Upper lobe of left lung (tissue), 6 donors: Measurements from ENCODE around the gene ATPAF2. TPM values are rescaled to one million over a fixed set of nuclear protein-coding genes. Genes with fewer than 3 reads are reported as not detected.
A peak's percentile ranks its signal among the peaks of the same experiment; 100 is the strongest.

Experiments used
- ATAC-seq, 2 donors: fragments of 200-7000 bp; cut with Tn5 transposase; one replicate each; pipeline ENCODE4 v1.9.1; 2022; ENCODE audit warnings: mild to moderate bottlenecking in 2 of 2, moderate library complexity in 2 of 2; ENCODE audit not compliant: low FRiP score in 2 of 2
- DNase-seq, 2 donors: peaks; one replicate each; pipeline ENCODE4 v3.0.0-alpha.2; 2019 to 2020
- H3K27ac ChIP-seq, 4 donors: fragments of 200-600 bp; sonication (generic); one replicate each; pipeline ENCODE4 v1.5.1; 2016 to 2019
- H3K27me3 ChIP-seq, 4 donors: fragments of 200-600 bp; sonication (generic); one replicate each; pipeline ENCODE4 v1.5.1; 2017 to 2019
- H3K36me3 ChIP-seq, 4 donors: fragments of 200-600 bp; sonication (generic); one replicate each; pipeline ENCODE4 v1.5.1; 2016 to 2019
- H3K4me1 ChIP-seq, 4 donors: fragments of 200-600 bp; sonication (generic); one replicate each; pipeline ENCODE4 v1.5.1; 2018 to 2019
- H3K4me3 ChIP-seq, 4 donors: fragments of 200-600 bp; sonication (generic); one replicate each; pipeline ENCODE4 v1.5.1; 2017 to 2019; ENCODE audit warnings: mild to moderate bottlenecking in 2 of 4, moderate library complexity in 1 of 4
- H3K9me3 ChIP-seq, 4 donors: fragments of 200-600 bp; sonication (generic); one replicate each; pipeline ENCODE4 v1.5.1; 2018 to 2019
- EP300 ChIP-seq, 4 donors: sonication (generic); formaldehyde crosslinking; IDR thresholded peaks; one replicate each; pipeline ENCODE4 v1.5.1; 2017; ENCODE audit warnings: antibody characterized with exemption in 4 of 4, control low read depth in 2 of 4
- POLR2A ChIP-seq, 4 donors: fragments of 450-650 bp; IDR thresholded peaks; one replicate each; pipeline ENCODE4 v1.5.1; 2016 to 2017; ENCODE audit warnings: antibody characterized with exemption in 4 of 4, mild to moderate bottlenecking in 2 of 4
- POLR2AphosphoS5 ChIP-seq, 2 donors: sonication (generic); formaldehyde crosslinking; IDR thresholded peaks; one replicate each; pipeline ENCODE4 v1.5.1; 2017; ENCODE audit warnings: antibody characterized with exemption in 2 of 2
- whole genome bisulfite sequencing, 2 donors: methylation state at CpG; one replicate each; pipeline ENCODE4 v1.1.5; 2017 to 2018; 5-methylcytosine and 5-hydroxymethylcytosine counted together
- total RNA-seq, 6 donors: library from RNA; depleted of rRNA in 4 of 6; stranded (reverse); fragments of >200 nt in 4 of 6; gene quantifications; one replicate each; pipeline versions ENCODE4 v1.1.0 to v1.2.1, GENCODE V29; 2016 to 2021
- TF ChIP-seq, protein P1 (sequence below), 6 experiments: fragments of 450-650 bp in 4 of 6; fragments of 200-600 bp in 2 of 6; sonication (generic) in 2 of 6; IDR thresholded peaks; one replicate each; pipeline ENCODE4 v1.5.1; 2016 to 2019; ENCODE audit warnings: antibody characterized with exemption in 6 of 6
- donor health status: DM: no; HTN: no; CAD: no; lungs with moderate emphysema.
- donor health status: DM: no; HTN: yes; CAD: no; lungs with severe emphysema.

ATPAF2 gene
- total RNA-seq, 6 donors from 2014 or later = 19.2 to 68.1 (median 30.7) TPM

DNA sequence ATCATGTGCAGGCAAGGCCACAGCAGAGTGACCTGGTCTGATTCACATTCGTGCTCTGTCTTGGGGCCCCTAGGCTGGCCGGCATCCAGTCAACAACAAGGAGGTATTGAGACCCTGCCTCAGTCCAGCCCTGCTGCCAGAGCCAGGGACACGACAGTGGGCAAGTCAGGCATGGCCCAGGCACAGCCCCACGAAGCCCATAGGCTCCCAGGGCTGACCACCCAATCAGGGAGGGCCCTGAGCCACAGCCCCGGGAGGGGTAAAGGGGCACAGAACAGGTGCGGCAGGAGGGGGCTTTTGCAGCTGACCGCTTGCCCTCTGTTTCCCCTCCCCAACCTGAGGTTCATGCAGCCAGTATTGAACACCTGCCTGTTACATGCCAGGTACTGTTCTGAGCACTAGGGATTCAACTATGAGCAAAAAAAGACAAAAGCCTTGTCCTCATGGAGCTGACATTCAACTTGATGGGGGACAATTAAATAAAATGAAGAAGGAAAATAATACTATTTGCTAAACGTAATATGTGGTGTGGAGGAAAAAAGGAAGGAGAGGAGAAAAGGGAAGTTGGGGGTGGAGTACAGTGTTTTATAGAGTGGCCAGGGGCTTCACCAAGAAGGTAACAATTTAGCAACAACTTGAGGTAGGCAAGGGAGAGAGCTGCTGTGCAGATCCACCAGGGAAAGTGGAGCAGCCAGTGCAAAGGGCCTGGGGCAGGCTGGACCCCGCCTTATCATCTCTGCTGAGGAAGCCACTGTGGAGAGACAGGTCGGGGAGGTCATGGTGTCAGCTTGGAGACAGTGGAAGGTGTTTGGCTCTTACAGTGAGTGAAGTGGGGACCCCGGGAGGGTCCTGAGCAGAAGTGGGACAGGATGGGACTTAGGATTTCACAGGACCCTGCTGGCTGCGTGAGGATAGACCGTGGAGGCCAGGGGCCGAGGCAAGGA, 60.2 kb downstream of the ATPAF2 start:
- H3K27me3 ChIP-seq = no peaks in the 10 kb centered on the region
- WGBS, 2 donors = 83 to 87% methylated on average over 10 to 12 of the region's 14 CpGs
- H3K9me3 ChIP-seq = no peaks in the 10 kb centered on the region
- no peak overlapping the region for H3K27ac ChIP-seq
- H3K4me1 ChIP-seq = peaks cover 0 to 4% (median 0%) of the 10 kb centered on the region in 4 donors
- no peak for ATAC-seq
- TF ChIP-seq EP300 (IDR thresholded peaks at IDR 0.05) = no peak
- TF ChIP-seq POLR2AphosphoS5 (IDR thresholded peaks at IDR 0.05) = no peak
- no peak for TF ChIP-seq POLR2A (IDR thresholded peaks at IDR 0.05)
- TF ChIP-seq, protein P1, sequence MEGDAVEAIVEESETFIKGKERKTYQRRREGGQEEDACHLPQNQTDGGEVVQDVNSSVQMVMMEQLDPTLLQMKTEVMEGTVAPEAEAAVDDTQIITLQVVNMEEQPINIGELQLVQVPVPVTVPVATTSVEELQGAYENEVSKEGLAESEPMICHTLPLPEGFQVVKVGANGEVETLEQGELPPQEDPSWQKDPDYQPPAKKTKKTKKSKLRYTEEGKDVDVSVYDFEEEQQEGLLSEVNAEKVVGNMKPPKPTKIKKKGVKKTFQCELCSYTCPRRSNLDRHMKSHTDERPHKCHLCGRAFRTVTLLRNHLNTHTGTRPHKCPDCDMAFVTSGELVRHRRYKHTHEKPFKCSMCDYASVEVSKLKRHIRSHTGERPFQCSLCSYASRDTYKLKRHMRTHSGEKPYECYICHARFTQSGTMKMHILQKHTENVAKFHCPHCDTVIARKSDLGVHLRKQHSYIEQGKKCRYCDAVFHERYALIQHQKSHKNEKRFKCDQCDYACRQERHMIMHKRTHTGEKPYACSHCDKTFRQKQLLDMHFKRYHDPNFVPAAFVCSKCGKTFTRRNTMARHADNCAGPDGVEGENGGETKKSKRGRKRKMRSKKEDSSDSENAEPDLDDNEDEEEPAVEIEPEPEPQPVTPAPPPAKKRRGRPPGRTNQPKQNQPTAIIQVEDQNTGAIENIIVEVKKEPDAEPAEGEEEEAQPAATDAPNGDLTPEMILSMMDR (IDR thresholded peaks at IDR 0.05) = no peak
- H3K4me3 ChIP-seq = no peak overlapping the region
- no peaks in the 10 kb centered on the region for H3K36me3 ChIP-seq
- DNase-seq = peak in 1 of 2 donors; percentile 51

DNA sequence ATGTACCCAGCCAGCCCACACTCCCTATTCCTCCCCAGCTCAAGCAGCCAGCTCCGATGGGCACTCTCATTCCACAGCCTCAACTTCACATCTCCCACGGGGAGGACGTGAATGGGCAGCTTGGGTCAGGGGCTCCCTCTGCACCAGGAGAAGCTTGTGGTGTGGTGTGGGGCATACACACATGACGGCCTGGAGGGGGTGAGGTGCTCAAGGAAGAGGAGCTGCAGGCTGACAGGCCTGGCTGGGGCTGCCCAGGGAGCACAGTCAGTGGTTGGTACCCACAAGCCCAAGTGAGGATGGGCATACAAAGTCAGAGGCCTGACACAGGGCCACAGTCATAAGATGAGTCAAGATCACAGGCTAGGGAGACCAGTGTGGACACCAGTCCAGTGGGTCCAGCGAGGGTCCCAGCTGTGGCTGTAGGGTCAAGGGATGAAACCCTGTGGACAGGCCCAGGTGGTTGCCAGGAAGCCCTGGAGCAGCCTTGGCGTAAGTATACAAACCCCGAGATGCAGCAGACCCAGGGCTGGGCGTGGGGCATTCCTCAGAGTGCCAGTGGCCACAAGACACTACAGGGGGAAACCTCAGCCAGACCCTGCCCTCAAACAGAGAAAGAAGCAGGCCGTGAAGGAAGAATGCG, 61.9 kb downstream of the ATPAF2 start:
- Histone ChIP-seq H3K36me3 (no peaks in the 10 kb centered on the region), H3K27ac (no peak overlapping the region), H3K4me3 (no peak overlapping the region), H3K9me3 (no peaks in the 10 kb centered on the region), H3K27me3 (no peaks in the 10 kb centered on the region), H3K4me1 (peaks cover 5 to 10% (median 6%) of the 10 kb centered on the region in 4 donors)
- WGBS, 2 donors = 83 to 88% methylated on average over 10 of the region's 10 CpGs
- TF ChIP-seq POLR2A (IDR thresholded peaks at IDR 0.05) (no peak), EP300 (IDR thresholded peaks at IDR 0.05) (no peak), POLR2AphosphoS5 (IDR thresholded peaks at IDR 0.05) (no peak)
- TF ChIP-seq, protein P1 (IDR thresholded peaks at IDR 0.05) = no peak
- DNase-seq = no peak
- no peak for ATAC-seq

DNA sequence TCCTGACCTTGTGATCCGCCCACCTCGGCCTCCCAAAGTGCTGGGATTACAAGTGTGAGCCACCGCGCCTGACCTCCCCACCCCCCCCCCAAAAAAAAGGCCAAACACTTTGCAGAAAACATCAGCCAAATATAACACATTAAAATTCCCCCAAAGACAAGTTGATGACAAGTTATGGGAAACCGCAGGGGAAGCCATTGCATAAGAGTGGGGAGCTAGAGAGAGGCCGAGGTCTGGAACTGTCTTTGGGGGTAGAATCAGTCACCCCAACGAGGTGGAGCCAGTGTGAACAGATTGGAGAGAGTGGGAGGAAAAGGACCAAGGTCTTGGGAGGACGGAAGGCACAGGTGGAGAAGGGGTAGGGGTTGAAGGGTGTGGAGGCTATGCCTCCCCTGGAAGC, 63.5 kb downstream of the ATPAF2 start:
- H3K4me3 ChIP-seq = no peak overlapping the region
- 55 to 65% methylated on average over 4 to 8 of the region's 8 CpGs for WGBS, 2 donors
- H3K36me3 ChIP-seq = no peaks in the 10 kb centered on the region
- peaks cover 14 to 23% (median 18%) of the 10 kb centered on the region in 4 donors for H3K4me1 ChIP-seq
- no peak for DNase-seq
- TF ChIP-seq, protein P1 (IDR thresholded peaks at IDR 0.05) = no peak
- TF ChIP-seq EP300 (IDR thresholded peaks at IDR 0.05) (no peak), POLR2A (IDR thresholded peaks at IDR 0.05) (no peak), POLR2AphosphoS5 (IDR thresholded peaks at IDR 0.05) (no peak)
- no peak for ATAC-seq
- H3K9me3 ChIP-seq = no peaks in the 10 kb centered on the region
- no peak overlapping the region for H3K27ac ChIP-seq
- H3K27me3 ChIP-seq = no peaks in the 10 kb centered on the region

DNA sequence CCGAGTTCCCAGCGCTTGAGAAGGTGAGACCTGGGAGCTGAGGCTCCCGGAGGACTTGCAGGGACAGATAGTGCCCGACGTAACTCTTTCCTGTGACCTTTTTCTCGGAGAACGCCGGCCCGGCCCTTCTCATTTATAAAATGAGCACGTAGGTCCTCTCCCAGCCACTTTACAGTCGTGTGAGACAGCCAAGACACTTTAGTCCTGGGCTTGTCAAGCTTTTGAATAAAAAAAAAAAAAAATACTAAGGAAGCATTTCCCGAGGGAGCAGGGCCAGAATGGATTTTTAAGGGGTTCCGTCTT, 66.1 kb downstream of the ATPAF2 start:
- H3K4me3 ChIP-seq = peak overlapping the region; percentile 61 to 94 (median 78)
- peak in 1 of 4 donors; percentile 34 for TF ChIP-seq POLR2A (IDR thresholded peaks at IDR 0.05)
- TF ChIP-seq POLR2AphosphoS5 (IDR thresholded peaks at IDR 0.05) = no peak
- WGBS, 2 donors = 2 to 4% methylated on average over 13 of the region's 13 CpGs
- no peak for ATAC-seq
- no peak for DNase-seq
- no peaks in the 10 kb centered on the region for H3K36me3 ChIP-seq
- peaks cover 22 to 34% (median 27%) of the 10 kb centered on the region in 4 donors for H3K4me1 ChIP-seq
- H3K9me3 ChIP-seq = no peaks in the 10 kb centered on the region
- H3K27ac ChIP-seq = peak overlapping the region in 3 of 4 donors; percentile 13 to 71 (median 62)
- H3K27me3 ChIP-seq = no peaks in the 10 kb centered on the region
